HG03457 (cell line): ENCODE measurements around the gene GSK3B.

ENCODE experiments used
- ATAC-seq: cut with Tn5 transposase; IDR thresholded peaks from one replicate; pipeline ENCODE4 v1.9.1; 2021; ENCODE audit warnings: moderate number of reproducible peaks; ENCODE audit not compliant: unreplicated experiment

The GSK3B gene

GRCh38 chr3:119945291-119945690 lies 149.0 kb downstream of the GSK3B start:
- ATAC-seq, result no peak

- ATAC-seq, result peak; percentile 53
These were observed 150.2 kb downstream of the GSK3B start for GRCh38 chr3:119944091-119944490.

GRCh38 chr3:119939077-119939476 lies 155.2 kb downstream of the GSK3B start:
- no peak for ATAC-seq

GRCh38 chr3:119937229-119937628 lies 157.0 kb downstream of the GSK3B start:
- ATAC-seq, result peak; percentile 97

- ATAC-seq, result no peak
These were observed 160.0 kb downstream of the GSK3B start for GRCh38 chr3:119934249-119934648.

- no peak for ATAC-seq
These were observed 161.0 kb downstream of the GSK3B start for GRCh38 chr3:119933207-119933606.

- ATAC-seq, result no peak
These were observed 164.0 kb downstream of the GSK3B start for GRCh38 chr3:119930286-119930685.

GRCh38 chr3:119927190-119927589 lies 167.1 kb downstream of the GSK3B start:
- ATAC-seq, result no peak

- no peak for ATAC-seq
These were observed 169.8 kb downstream of the GSK3B start for GRCh38 chr3:119924111-119925094.

- ATAC-seq, result no peak
These were observed 175.0 kb downstream of the GSK3B start for GRCh38 chr3:119918992-119919933.

- ATAC-seq, result no peak
These were observed 181.2 kb downstream of the GSK3B start for GRCh38 chr3:119913021-119913420.

- no peak for ATAC-seq
These were observed 182.0 kb downstream of the GSK3B start for GRCh38 chr3:119912220-119912619.

- ATAC-seq, result no peak
These were observed 182.5 kb downstream of the GSK3B start for GRCh38 chr3:119911748-119912147.

GRCh38 chr3:119902061-119902460 lies 192.2 kb downstream of the GSK3B start:
- no peak for ATAC-seq

GRCh38 chr3:119901148-119901547 lies 193.1 kb downstream of the GSK3B start:
- ATAC-seq, result no peak

- no peak for ATAC-seq
These were observed 195.1 kb downstream of the GSK3B start for GRCh38 chr3:119899192-119899511.

- ATAC-seq, result no peak
These were observed 195.6 kb downstream of the GSK3B start for GRCh38 chr3:119898478-119899191.

- ATAC-seq, result no peak
These were observed 200.1 kb downstream of the GSK3B start for GRCh38 chr3:119894195-119894594.

GRCh38 chr3:119893769-119894168 lies 200.5 kb downstream of the GSK3B start:
- no peak for ATAC-seq

- no peak for ATAC-seq
These were observed 202.1 kb downstream of the GSK3B start for GRCh38 chr3:119891944-119892721.
